IMR-90 (cell line): ENCODE results near the gene RAC3. TPM values are rescaled to one million over a fixed set of nuclear protein-coding genes. Genes with fewer than 3 reads are reported as not detected.
"Not testable (repeated sequence)": the region's sequence is repeated elsewhere in the genome, so short reads cannot be mapped to it uniquely, and the experiment has no call there.

Experiments used
- ATAC-seq: fragments of 200-7000 bp; cut with Tn5 transposase; 2 replicates; pipeline ENCODE4 v1.9.1; 2020; ENCODE audit warnings: low read depth, mild to moderate bottlenecking, moderate library complexity
- BruUV-seq: library from RNA; stranded (reverse); fragments of 400-500 nt; replicated peaks from 2 replicates; lab custom pipeline; 2021; lab: Mats Ljungman, UMichigan
- CTCF ChIA-PET: fragments of 300-600 bp; formaldehyde crosslinking; extraction: SDS; loops from one replicate; lab custom pipeline; 2021; ENCODE audit warnings: antibody characterized with exemption; lab: Yijun Ruan, JAX
- POLR2A ChIA-PET: fragments of 300-600 bp; sonication (Branson Sonifier 250); formaldehyde crosslinking; loops from one replicate; lab custom pipeline; 2022; ENCODE audit warnings: antibody characterized with exemption; ENCODE audit not compliant: unreplicated experiment; lab: Charles Lee
- DNase-seq: peaks from one replicate; pipeline ENCODE4 v3.0.0; 2013
- H2AFZ ChIP-seq: replicated peaks from 2 replicates; pipeline ENCODE3; 2013; ENCODE audit warnings: low read length, mild to moderate bottlenecking; ENCODE audit not compliant: poor library complexity
- H2AK5ac ChIP-seq: 2 replicates; pipeline ENCODE4 v1.6.1; 2013; ENCODE audit warnings: low read depth, low read length, inconsistent platforms
- H2AK9ac ChIP-seq: replicated peaks from 2 replicates; pipeline ENCODE3; 2013; ENCODE audit warnings: mild to moderate bottlenecking, low read depth, low read length, moderate library complexity; ENCODE audit not compliant: poor library complexity
- H2BK120ac ChIP-seq: 2 replicates; pipeline ENCODE4 v1.6.1; 2013; ENCODE audit warnings: low read depth, low read length, inconsistent platforms
- H2BK15ac ChIP-seq: 3 replicates; pipeline ENCODE4 v1.6.1; 2013; ENCODE audit warnings: low read depth, low read length, inconsistent platforms
- H2BK20ac ChIP-seq: 2 replicates; pipeline ENCODE4 v1.6.1; 2013; ENCODE audit warnings: low read depth, mild to moderate bottlenecking, inconsistent platforms, low read length, moderate library complexity
- H2BK5ac ChIP-seq: 2 replicates; pipeline ENCODE4 v1.6.1; 2013; ENCODE audit warnings: mild to moderate bottlenecking, low read depth, low read length, inconsistent platforms; ENCODE audit not compliant: poor library complexity, severe bottlenecking
- H3K14ac ChIP-seq: replicated peaks from 2 replicates; pipeline ENCODE4 v1.6.1; 2013; ENCODE audit warnings: low read depth, low read length, inconsistent platforms
- H3K18ac ChIP-seq: 2 replicates; pipeline ENCODE4 v1.6.1; 2013; ENCODE audit warnings: low read depth, low read length, control low read depth
- H3K23ac ChIP-seq: 2 replicates; pipeline ENCODE4 v1.6.1; 2013; ENCODE audit warnings: low read depth, low read length, inconsistent platforms
- H3K27ac ChIP-seq: 2 replicates; pipeline ENCODE4 v1.5.1; 2013; ENCODE audit warnings: mild to moderate bottlenecking, control low read depth, low read length; ENCODE audit not compliant: insufficient read depth
- H3K27me3 ChIP-seq: 2 replicates; pipeline ENCODE4 v1.6.1; 2013; ENCODE audit warnings: low read length; ENCODE audit not compliant: control insufficient read depth, insufficient read depth
- H3K36me3 ChIP-seq: 2 replicates; pipeline ENCODE4 v1.6.1; 2013; ENCODE audit warnings: low read length, mixed read lengths; ENCODE audit not compliant: control insufficient read depth, insufficient read depth
- H3K4ac ChIP-seq: 2 replicates; pipeline ENCODE4 v1.6.1; 2013; ENCODE audit warnings: low read depth, low read length, inconsistent platforms
- H3K4me1 ChIP-seq: 2 replicates; pipeline ENCODE4 v1.6.1; 2013; ENCODE audit warnings: low read length, mixed read lengths; ENCODE audit not compliant: control insufficient read depth, insufficient read depth
- H3K4me2 ChIP-seq: 2 replicates; pipeline ENCODE4 v1.6.1; 2013; ENCODE audit warnings: low read depth, mild to moderate bottlenecking, control low read depth, low read length, moderate library complexity
- H3K4me3 ChIP-seq: 2 replicates; pipeline ENCODE4 v1.5.1; 2013; ENCODE audit warnings: low read depth, mild to moderate bottlenecking, control low read depth, low read length, moderate library complexity; ENCODE audit not compliant: insufficient read depth
- H3K56ac ChIP-seq: 2 replicates; pipeline ENCODE4 v1.6.1; 2013; ENCODE audit warnings: low read length, inconsistent platforms; ENCODE audit not compliant: insufficient read depth; ENCODE audit errors: extremely low read depth
- H3K79me1 ChIP-seq, 2 experiments: 2 replicates each; pipeline ENCODE4 v1.6.1; 2013; ENCODE audit warnings: low read length in 2 of 2, inconsistent platforms in 1 of 2, low read depth in 1 of 2
- H3K9ac ChIP-seq: 2 replicates; pipeline ENCODE4 v1.6.1; 2013; ENCODE audit warnings: low read depth, low read length, control low read depth
- H3K9me1 ChIP-seq: 2 replicates; pipeline ENCODE4 v1.6.1; 2013; ENCODE audit warnings: low read length, inconsistent platforms; ENCODE audit not compliant: insufficient read depth
- H3K9me3 ChIP-seq: 2 replicates; pipeline ENCODE4 v1.6.1; 2013; ENCODE audit warnings: low read length; ENCODE audit not compliant: control insufficient read depth, insufficient read depth
- H4K20me1 ChIP-seq: 2 replicates; pipeline ENCODE4 v1.6.1; 2013; ENCODE audit warnings: low read length, inconsistent platforms; ENCODE audit not compliant: insufficient read depth
- H4K5ac ChIP-seq: 2 replicates; pipeline ENCODE4 v1.6.1; 2013; ENCODE audit warnings: mild to moderate bottlenecking, low read depth, low read length, control low read depth
- H4K8ac ChIP-seq, 2 experiments: 2 replicates each; pipeline ENCODE4 v1.6.1; 2013; ENCODE audit warnings: low read depth in 2 of 2, low read length in 2 of 2, control low read depth in 1 of 2, inconsistent platforms in 1 of 2
- H4K91ac ChIP-seq: 2 replicates; pipeline ENCODE4 v1.6.1; 2013; ENCODE audit warnings: low read depth, low read length, inconsistent platforms; ENCODE audit not compliant: insufficient read depth
- WGBS, 2 experiments: methylation state at CpG; one replicate each; pipeline versions ENCODE4 v1.1.5 to v1.1.7; 2013; ENCODE audit warnings: missing lambda C conversion rate in 2 of 2; ENCODE audit not compliant: insufficient read length in 1 of 2; ENCODE audit errors: extremely low coverage in 2 of 2; 5-methylcytosine and 5-hydroxymethylcytosine counted together
- dilution Hi-C: fragments of 300-500 bp; cut with HindIII; formaldehyde crosslinking; loops from one replicate; pipeline ENCODE4 v1.14.3; 2018; ENCODE audit warnings: low sequenced_read_pairs; ENCODE audit not compliant: unreplicated experiment
- in situ Hi-C: fragments of 300-500 bp; cut with MboI; formaldehyde crosslinking; loops from 3 replicates; pipeline ENCODE4 v1.14.3; 2019; ENCODE audit warnings: low sequenced_read_pairs, inconsistent platforms, mixed read lengths
- intact Hi-C: fragments of 100-400 bp; cut with micrococcal nuclease; formaldehyde crosslinking; loops from 2 replicates; pipeline ENCODE4 v1.10.0; 2022
- polyA plus RNA-seq, 3 experiments: library from polyadenylated mRNA; depleted of rRNA; stranded (reverse); fragments of >200 nt; gene quantifications; 2 replicates each; pipeline ENCODE4 v1.2.3, GENCODE V29; 2012; ENCODE audit warnings: low replicate concordance in 1 of 3
- total RNA-seq: library from RNA; depleted of rRNA; stranded (reverse); fragments of >200 nt; gene quantifications from 2 replicates; pipeline ENCODE4 v1.2.3, GENCODE V29; 2012

The RAC3 gene
- total and polyA plus RNA-seq, 2 of the 4 experiments (the other 2 are of a cell fraction): 5.7 to 23.4 TPM

DNA sequence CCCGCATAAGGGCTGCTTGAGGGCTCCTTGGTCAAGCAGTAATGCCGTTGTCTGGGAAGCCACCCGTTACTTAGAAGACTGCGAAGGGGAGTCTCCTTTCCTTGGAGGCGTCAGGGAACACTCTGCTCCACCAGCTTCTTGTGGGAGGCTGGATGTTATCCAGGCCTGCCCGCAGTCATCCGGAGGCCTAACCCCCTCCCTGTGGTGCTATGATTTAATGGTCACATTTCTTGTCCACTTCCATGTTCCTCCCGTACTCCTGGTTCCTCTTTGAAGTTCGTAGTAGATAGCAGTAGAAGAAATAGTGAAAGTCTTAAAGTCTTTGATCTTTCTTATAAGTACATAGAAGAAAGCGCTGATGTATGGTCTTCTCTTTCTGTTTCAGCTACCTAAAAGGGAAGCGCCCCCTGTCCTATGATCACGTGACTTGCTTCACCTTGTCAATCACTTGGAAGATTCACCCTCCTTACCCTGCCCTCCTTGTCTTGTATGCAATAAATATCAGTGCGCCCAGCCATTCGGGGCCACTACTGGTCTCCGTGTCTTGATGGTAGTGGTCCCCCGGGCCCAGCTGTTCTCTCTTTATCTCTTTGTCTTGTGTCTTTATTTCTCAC is 7.4 kb downstream of the RAC3 start:
- H3K36me3 ChIP-seq, H3K14ac ChIP-seq, H4K8ac ChIP-seq, H2BK5ac ChIP-seq, H2BK120ac ChIP-seq, H2BK20ac ChIP-seq, H3K4me1 ChIP-seq, H3K4ac ChIP-seq, H3K27ac ChIP-seq, H3K23ac ChIP-seq, H4K5ac ChIP-seq, H4K91ac ChIP-seq, H3K18ac ChIP-seq, H3K4me2 ChIP-seq, H2BK15ac ChIP-seq, CTCF ChIA-PET, dilution Hi-C loops, H3K27me3 ChIP-seq, in situ Hi-C loops, ATAC-seq, POLR2A ChIA-PET, BruUV-seq, H2AFZ ChIP-seq, H3K4me3 ChIP-seq, DNase-seq, H2AK5ac ChIP-seq, H3K9ac ChIP-seq, H3K56ac ChIP-seq, H3K9me3 ChIP-seq, H2AK9ac ChIP-seq, H4K20me1 ChIP-seq: not testable (repeated sequence)
- intact Hi-C loops: loop anchor here (10.0 kb wide), 1 partner anchor 286 kb away; no protein-coding TSS in a partner anchor
- WGBS, 2 experiments: 86% methylated on average over 6 of the region's 16 CpGs; no CpG with 5 or more reads in 1 of the 2 experiments
- Histone ChIP-seq H3K9me1 (peaks cover 14% of the 10 kb centered on the region; the same call in 1 of the 2 replicates), H3K79me1 (peaks cover 7 to 12% of the 10 kb centered on the region in 2 experiments)
